Activated CD4-positive, alpha-beta T cell treated with anti-CD3 and anti-CD28 coated beads, Interleukin-2, amount 50 U/mL, for 24 hours (primary cell): ENCODE measurements around the gene NCLN.
A peak's percentile ranks its signal among the peaks of the same experiment; 100 is the strongest.
"Not testable (repeated sequence)": the region's sequence is repeated elsewhere in the genome, so short reads cannot be mapped to it uniquely, and the experiment has no call there.

Experiments used
- DNase-seq, 2 donors: peaks; one replicate each; pipeline ENCODE4 v3.0.0-alpha.2; 2020; ENCODE audit warnings: low read depth in 1 of 2, low spot score in 1 of 2

NCLN gene

GRCh38 chr19:3154957-3155736 is 30.6 kb upstream of the NCLN start:
- peak; percentile 54 to 80 for DNase-seq

- DNase-seq = no peak
These were observed 28.5 kb upstream of the NCLN start for GRCh38 chr19:3157096-3157845.

- DNase-seq = no peak
These were observed 26.2 kb upstream of the NCLN start for GRCh38 chr19:3159565-3159964.

- DNase-seq = no peak
These were observed 25.5 kb upstream of the NCLN start for GRCh38 chr19:3160219-3160618.

- no peak for DNase-seq
These were observed 24.3 kb upstream of the NCLN start for GRCh38 chr19:3161453-3161852.

GRCh38 chr19:3162418-3163229 is 23.1 kb upstream of the NCLN start:
- DNase-seq = no peak

GRCh38 chr19:3163230-3163886 is 22.4 kb upstream of the NCLN start:
- peak; percentile 41 to 70 for DNase-seq

GRCh38 chr19:3163943-3164342 is 21.8 kb upstream of the NCLN start:
- DNase-seq = no peak

GRCh38 chr19:3167533-3168272 is 18.0 kb upstream of the NCLN start:
- DNase-seq = no peak

GRCh38 chr19:3171894-3172672 is 13.6 kb upstream of the NCLN start:
- DNase-seq = no peak

GRCh38 chr19:3172673-3173000 is 13.1 kb upstream of the NCLN start:
- not testable (repeated sequence) for DNase-seq

GRCh38 chr19:3175781-3176714 is 9.7 kb upstream of the NCLN start:
- no peak for DNase-seq

GRCh38 chr19:3176715-3177501 is 8.8 kb upstream of the NCLN start:
- peak; percentile 31 to 55 for DNase-seq

GRCh38 chr19:3178377-3178972 is 7.3 kb upstream of the NCLN start, which contains the start of gene S1PR4:
TSS of gene S1PR4 (plus strand) at chr19:3178769. CDS start at chr19:3178793, 24 bp downstream.
- DNase-seq = peak; percentile 31 to 42

GRCh38 chr19:3178973-3179738 is 6.6 kb upstream of the NCLN start:
- DNase-seq = peak in 1 of 2 donors; percentile 23

- peak in 1 of 2 donors; percentile 32 for DNase-seq
These were observed 5.9 kb upstream of the NCLN start for GRCh38 chr19:3179739-3180293.
